IMR-90 (cell line): ENCODE results near the gene MLKL. TPM values are rescaled to one million over a fixed set of nuclear protein-coding genes. Genes with fewer than 3 reads are reported as not detected.

Source experiments
- ATAC-seq: fragments of 200-7000 bp; cut with Tn5 transposase; 2 replicates; pipeline ENCODE4 v1.9.1; 2020; ENCODE audit warnings: low read depth, mild to moderate bottlenecking, moderate library complexity
- BruUV-seq: library from RNA; stranded (reverse); fragments of 400-500 nt; replicated peaks from 2 replicates; lab custom pipeline; 2021; lab: Mats Ljungman, UMichigan
- CTCF ChIA-PET: fragments of 300-600 bp; formaldehyde crosslinking; extraction: SDS; loops from one replicate; lab custom pipeline; 2021; ENCODE audit warnings: antibody characterized with exemption; lab: Yijun Ruan, JAX
- POLR2A ChIA-PET: fragments of 300-600 bp; sonication (Branson Sonifier 250); formaldehyde crosslinking; loops from one replicate; lab custom pipeline; 2022; ENCODE audit warnings: antibody characterized with exemption; ENCODE audit not compliant: unreplicated experiment; lab: Charles Lee
- DNase-seq: peaks from one replicate; pipeline ENCODE4 v3.0.0; 2013
- H2AFZ ChIP-seq: replicated peaks from 2 replicates; pipeline ENCODE3; 2013; ENCODE audit warnings: low read length, mild to moderate bottlenecking; ENCODE audit not compliant: poor library complexity
- H2AK5ac ChIP-seq: 2 replicates; pipeline ENCODE4 v1.6.1; 2013; ENCODE audit warnings: low read depth, low read length, inconsistent platforms
- H2AK9ac ChIP-seq: replicated peaks from 2 replicates; pipeline ENCODE3; 2013; ENCODE audit warnings: mild to moderate bottlenecking, low read depth, low read length, moderate library complexity; ENCODE audit not compliant: poor library complexity
- H2BK120ac ChIP-seq: 2 replicates; pipeline ENCODE4 v1.6.1; 2013; ENCODE audit warnings: low read depth, low read length, inconsistent platforms
- H2BK15ac ChIP-seq: 3 replicates; pipeline ENCODE4 v1.6.1; 2013; ENCODE audit warnings: low read depth, low read length, inconsistent platforms
- H2BK20ac ChIP-seq: 2 replicates; pipeline ENCODE4 v1.6.1; 2013; ENCODE audit warnings: low read depth, mild to moderate bottlenecking, inconsistent platforms, low read length, moderate library complexity
- H2BK5ac ChIP-seq: 2 replicates; pipeline ENCODE4 v1.6.1; 2013; ENCODE audit warnings: mild to moderate bottlenecking, low read depth, low read length, inconsistent platforms; ENCODE audit not compliant: poor library complexity, severe bottlenecking
- H3K14ac ChIP-seq: replicated peaks from 2 replicates; pipeline ENCODE4 v1.6.1; 2013; ENCODE audit warnings: low read depth, low read length, inconsistent platforms
- H3K18ac ChIP-seq: 2 replicates; pipeline ENCODE4 v1.6.1; 2013; ENCODE audit warnings: low read depth, low read length, control low read depth
- H3K23ac ChIP-seq: 2 replicates; pipeline ENCODE4 v1.6.1; 2013; ENCODE audit warnings: low read depth, low read length, inconsistent platforms
- H3K27ac ChIP-seq: 2 replicates; pipeline ENCODE4 v1.5.1; 2013; ENCODE audit warnings: mild to moderate bottlenecking, control low read depth, low read length; ENCODE audit not compliant: insufficient read depth
- H3K27me3 ChIP-seq: 2 replicates; pipeline ENCODE4 v1.6.1; 2013; ENCODE audit warnings: low read length; ENCODE audit not compliant: control insufficient read depth, insufficient read depth
- H3K36me3 ChIP-seq: 2 replicates; pipeline ENCODE4 v1.6.1; 2013; ENCODE audit warnings: low read length, mixed read lengths; ENCODE audit not compliant: control insufficient read depth, insufficient read depth
- H3K4ac ChIP-seq: 2 replicates; pipeline ENCODE4 v1.6.1; 2013; ENCODE audit warnings: low read depth, low read length, inconsistent platforms
- H3K4me1 ChIP-seq: 2 replicates; pipeline ENCODE4 v1.6.1; 2013; ENCODE audit warnings: low read length, mixed read lengths; ENCODE audit not compliant: control insufficient read depth, insufficient read depth
- H3K4me2 ChIP-seq: 2 replicates; pipeline ENCODE4 v1.6.1; 2013; ENCODE audit warnings: low read depth, mild to moderate bottlenecking, control low read depth, low read length, moderate library complexity
- H3K4me3 ChIP-seq: 2 replicates; pipeline ENCODE4 v1.5.1; 2013; ENCODE audit warnings: low read depth, mild to moderate bottlenecking, control low read depth, low read length, moderate library complexity; ENCODE audit not compliant: insufficient read depth
- H3K56ac ChIP-seq: 2 replicates; pipeline ENCODE4 v1.6.1; 2013; ENCODE audit warnings: low read length, inconsistent platforms; ENCODE audit not compliant: insufficient read depth; ENCODE audit errors: extremely low read depth
- H3K79me1 ChIP-seq, 2 experiments: 2 replicates each; pipeline ENCODE4 v1.6.1; 2013; ENCODE audit warnings: low read length in 2 of 2, inconsistent platforms in 1 of 2, low read depth in 1 of 2
- H3K9ac ChIP-seq: 2 replicates; pipeline ENCODE4 v1.6.1; 2013; ENCODE audit warnings: low read depth, low read length, control low read depth
- H3K9me1 ChIP-seq: 2 replicates; pipeline ENCODE4 v1.6.1; 2013; ENCODE audit warnings: low read length, inconsistent platforms; ENCODE audit not compliant: insufficient read depth
- H3K9me3 ChIP-seq: 2 replicates; pipeline ENCODE4 v1.6.1; 2013; ENCODE audit warnings: low read length; ENCODE audit not compliant: control insufficient read depth, insufficient read depth
- H4K20me1 ChIP-seq: 2 replicates; pipeline ENCODE4 v1.6.1; 2013; ENCODE audit warnings: low read length, inconsistent platforms; ENCODE audit not compliant: insufficient read depth
- H4K5ac ChIP-seq: 2 replicates; pipeline ENCODE4 v1.6.1; 2013; ENCODE audit warnings: mild to moderate bottlenecking, low read depth, low read length, control low read depth
- H4K8ac ChIP-seq, 2 experiments: 2 replicates each; pipeline ENCODE4 v1.6.1; 2013; ENCODE audit warnings: low read depth in 2 of 2, low read length in 2 of 2, control low read depth in 1 of 2, inconsistent platforms in 1 of 2
- H4K91ac ChIP-seq: 2 replicates; pipeline ENCODE4 v1.6.1; 2013; ENCODE audit warnings: low read depth, low read length, inconsistent platforms; ENCODE audit not compliant: insufficient read depth
- BHLHE40 ChIP-seq: fragments of 150-350 bp; IDR thresholded peaks from 2 replicates; pipeline ENCODE4 v1.6.1; 2016; ENCODE audit warnings: mild to moderate bottlenecking, low read depth, low read length
- CEBPB ChIP-seq: IDR thresholded peaks from 2 replicates; pipeline ENCODE4 v1.6.1; 2012; ENCODE audit warnings: low read depth, low read length, improper control_type of control experiment
- CHD1 ChIP-seq: IDR thresholded peaks from 2 replicates; pipeline ENCODE4 v1.6.1; 2012; ENCODE audit warnings: low read depth, low read length, improper control_type of control experiment
- FOS ChIP-seq: fragments of 150-350 bp; IDR thresholded peaks from 2 replicates; pipeline ENCODE4 v1.6.1; 2016; ENCODE audit warnings: low read depth, low read length
- MAFK ChIP-seq: IDR thresholded peaks from 2 replicates; pipeline ENCODE4 v1.6.1; 2012; ENCODE audit warnings: low read depth, low read length, improper control_type of control experiment
- MAZ ChIP-seq: IDR thresholded peaks from 2 replicates; pipeline ENCODE4 v1.6.1; 2012; ENCODE audit warnings: low read depth, mild to moderate bottlenecking, low read length, improper control_type of control experiment, moderate library complexity, borderline replicate concordance
- MXI1 ChIP-seq: IDR thresholded peaks from 2 replicates; pipeline ENCODE4 v1.6.1; 2012; ENCODE audit warnings: low read depth, mild to moderate bottlenecking, low read length, moderate library complexity, borderline replicate concordance
- NFE2L2 ChIP-seq: fragments of 150-350 bp; IDR thresholded peaks from 2 replicates; pipeline ENCODE4 v1.6.1; 2016; ENCODE audit warnings: low read depth, mild to moderate bottlenecking, low read length
- POLR2A ChIP-seq: IDR thresholded peaks from 2 replicates; pipeline ENCODE4 v1.6.1; 2012; ENCODE audit warnings: mild to moderate bottlenecking, low read depth, low read length
- RAD21 ChIP-seq: IDR thresholded peaks from 2 replicates; pipeline ENCODE4 v1.6.1; 2012; ENCODE audit warnings: low read length, improper control_type of control experiment
- RCOR1 ChIP-seq: IDR thresholded peaks from 2 replicates; pipeline ENCODE4 v1.6.1; 2012; ENCODE audit warnings: mild to moderate bottlenecking, low read length, improper control_type of control experiment; ENCODE audit not compliant: insufficient replicate concordance
- RFX5 ChIP-seq: IDR thresholded peaks from 2 replicates; pipeline ENCODE4 v1.8.0; 2012; ENCODE audit warnings: low read depth, mild to moderate bottlenecking, low read length, moderate library complexity
- SMC3 ChIP-seq: fragments of 150-350 bp; IDR thresholded peaks from 2 replicates; pipeline ENCODE4 v1.6.1; 2016; ENCODE audit warnings: low read depth, mild to moderate bottlenecking, antibody characterized with exemption, low read length, moderate library complexity
- WGBS, 2 experiments: methylation state at CpG; one replicate each; pipeline versions ENCODE4 v1.1.5 to v1.1.7; 2013; ENCODE audit warnings: missing lambda C conversion rate in 2 of 2; ENCODE audit not compliant: insufficient read length in 1 of 2; ENCODE audit errors: extremely low coverage in 2 of 2; 5-methylcytosine and 5-hydroxymethylcytosine counted together
- dilution Hi-C: fragments of 300-500 bp; cut with HindIII; formaldehyde crosslinking; loops from one replicate; pipeline ENCODE4 v1.14.3; 2018; ENCODE audit warnings: low sequenced_read_pairs; ENCODE audit not compliant: unreplicated experiment
- in situ Hi-C: fragments of 300-500 bp; cut with MboI; formaldehyde crosslinking; loops from 3 replicates; pipeline ENCODE4 v1.14.3; 2019; ENCODE audit warnings: low sequenced_read_pairs, inconsistent platforms, mixed read lengths
- intact Hi-C: fragments of 100-400 bp; cut with micrococcal nuclease; formaldehyde crosslinking; loops from 2 replicates; pipeline ENCODE4 v1.10.0; 2022
- polyA plus RNA-seq, 3 experiments: library from polyadenylated mRNA; depleted of rRNA; stranded (reverse); fragments of >200 nt; gene quantifications; 2 replicates each; pipeline ENCODE4 v1.2.3, GENCODE V29; 2012; ENCODE audit warnings: low replicate concordance in 1 of 3
- total RNA-seq: library from RNA; depleted of rRNA; stranded (reverse); fragments of >200 nt; gene quantifications from 2 replicates; pipeline ENCODE4 v1.2.3, GENCODE V29; 2012
- TF ChIP-seq, protein P1 (sequence below): fragments of 150-350 bp; IDR thresholded peaks from 2 replicates; pipeline ENCODE4 v1.6.1; 2016; ENCODE audit warnings: low read depth, mild to moderate bottlenecking, low read length, moderate library complexity, borderline replicate concordance
- TF ChIP-seq, protein P2 (sequence below): fragments of 150-350 bp; IDR thresholded peaks from 2 replicates; pipeline ENCODE4 v1.6.1; 2017; ENCODE audit warnings: mild to moderate bottlenecking, antibody characterized with exemption, low read length, low read depth
- TF ChIP-seq, protein P3 (sequence below): conservative IDR thresholded peaks from 2 replicates; pipeline ENCODE4 v1.5.1; 2012; ENCODE audit warnings: mild to moderate bottlenecking, low read depth, low read length, improper control_type of control experiment

The MLKL gene
- total and polyA plus RNA-seq, 2 of the 4 experiments (the other 2 are of a cell fraction), result 3.6 to 4.5 TPM

GRCh38 chr16:74698222-74698621 lies 2.4 kb downstream of the MLKL start:
- dilution Hi-C loops (no loop called here), in situ Hi-C loops (no loop called here), intact Hi-C loops (no loop called here)
- Histone ChIP-seq H3K56ac (no peak overlapping the region), H4K5ac (no peak overlapping the region), H3K14ac (peak overlapping the region; percentile 30; the same call in 1 of the 2 replicates), H2BK15ac (no peak overlapping the region), H3K4me3 (no peak overlapping the region), H2AFZ (no peak overlapping the region), H3K4me2 (peak overlapping the region; percentile 48; the same call in 1 of the 2 replicates), H2BK5ac (no peak overlapping the region), H3K79me1 (peaks cover 7 to 14% of the 10 kb centered on the region in 2 experiments; a peak in 3 of 4 replicates), H3K27me3 (no peaks in the 10 kb centered on the region), H2BK120ac (no peak overlapping the region), H3K9me3 (no peaks in the 10 kb centered on the region), H4K20me1 (no peaks in the 10 kb centered on the region), H4K8ac (no peak overlapping the region), H3K36me3 (0 out of 2 replicates have a peak, but pooled peaks cover 1% of the 10 kb centered on the region), H3K4me1 (no peaks in the 10 kb centered on the region), H3K23ac (peak overlapping the region; percentile 46; the same call in 1 of the 2 replicates), H2AK9ac (no peak overlapping the region), H3K27ac (no peak overlapping the region), H3K4ac (no peak overlapping the region; the same call in 1 of the 2 replicates), H3K9ac (no peak overlapping the region), H2BK20ac (no peak overlapping the region), H3K18ac (no peak overlapping the region), H4K91ac (no peak overlapping the region), H3K9me1 (0 out of 2 replicates have a peak, but pooled peaks cover 3% of the 10 kb centered on the region), H2AK5ac (no peak overlapping the region)
- ChIA-PET CTCF (interaction anchor here (0.5 to 1.7 kb wide), 2 partner anchors 11 to 164 kb away, joined by 4 to 5 read pairs; no protein-coding TSS in a partner anchor), POLR2A (no interaction called here)
- WGBS, 2 experiments, result 100% methylated on average over 1 of the region's 4 CpGs; no CpG with 5 or more reads in 1 of the 2 experiments
- TF ChIP-seq, protein P1, sequence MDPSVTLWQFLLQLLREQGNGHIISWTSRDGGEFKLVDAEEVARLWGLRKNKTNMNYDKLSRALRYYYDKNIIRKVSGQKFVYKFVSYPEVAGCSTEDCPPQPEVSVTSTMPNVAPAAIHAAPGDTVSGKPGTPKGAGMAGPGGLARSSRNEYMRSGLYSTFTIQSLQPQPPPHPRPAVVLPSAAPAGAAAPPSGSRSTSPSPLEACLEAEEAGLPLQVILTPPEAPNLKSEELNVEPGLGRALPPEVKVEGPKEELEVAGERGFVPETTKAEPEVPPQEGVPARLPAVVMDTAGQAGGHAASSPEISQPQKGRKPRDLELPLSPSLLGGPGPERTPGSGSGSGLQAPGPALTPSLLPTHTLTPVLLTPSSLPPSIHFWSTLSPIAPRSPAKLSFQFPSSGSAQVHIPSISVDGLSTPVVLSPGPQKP, result no peak
- no peak for TF ChIP-seq MXI1
- no peak for TF ChIP-seq MAZ
- no peak for TF ChIP-seq CHD1
- no peak for TF ChIP-seq CEBPB
- TF ChIP-seq NFE2L2, result no peak
- no peak for TF ChIP-seq SMC3
- TF ChIP-seq FOS, result no peak
- no peak for TF ChIP-seq MAFK
- TF ChIP-seq, protein P2, sequence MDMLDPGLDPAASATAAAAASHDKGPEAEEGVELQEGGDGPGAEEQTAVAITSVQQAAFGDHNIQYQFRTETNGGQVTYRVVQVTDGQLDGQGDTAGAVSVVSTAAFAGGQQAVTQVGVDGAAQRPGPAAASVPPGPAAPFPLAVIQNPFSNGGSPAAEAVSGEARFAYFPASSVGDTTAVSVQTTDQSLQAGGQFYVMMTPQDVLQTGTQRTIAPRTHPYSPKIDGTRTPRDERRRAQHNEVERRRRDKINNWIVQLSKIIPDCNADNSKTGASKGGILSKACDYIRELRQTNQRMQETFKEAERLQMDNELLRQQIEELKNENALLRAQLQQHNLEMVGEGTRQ, result no peak
- TF ChIP-seq RAD21, result no peak
- TF ChIP-seq BHLHE40, result no peak
- TF ChIP-seq, protein P3, sequence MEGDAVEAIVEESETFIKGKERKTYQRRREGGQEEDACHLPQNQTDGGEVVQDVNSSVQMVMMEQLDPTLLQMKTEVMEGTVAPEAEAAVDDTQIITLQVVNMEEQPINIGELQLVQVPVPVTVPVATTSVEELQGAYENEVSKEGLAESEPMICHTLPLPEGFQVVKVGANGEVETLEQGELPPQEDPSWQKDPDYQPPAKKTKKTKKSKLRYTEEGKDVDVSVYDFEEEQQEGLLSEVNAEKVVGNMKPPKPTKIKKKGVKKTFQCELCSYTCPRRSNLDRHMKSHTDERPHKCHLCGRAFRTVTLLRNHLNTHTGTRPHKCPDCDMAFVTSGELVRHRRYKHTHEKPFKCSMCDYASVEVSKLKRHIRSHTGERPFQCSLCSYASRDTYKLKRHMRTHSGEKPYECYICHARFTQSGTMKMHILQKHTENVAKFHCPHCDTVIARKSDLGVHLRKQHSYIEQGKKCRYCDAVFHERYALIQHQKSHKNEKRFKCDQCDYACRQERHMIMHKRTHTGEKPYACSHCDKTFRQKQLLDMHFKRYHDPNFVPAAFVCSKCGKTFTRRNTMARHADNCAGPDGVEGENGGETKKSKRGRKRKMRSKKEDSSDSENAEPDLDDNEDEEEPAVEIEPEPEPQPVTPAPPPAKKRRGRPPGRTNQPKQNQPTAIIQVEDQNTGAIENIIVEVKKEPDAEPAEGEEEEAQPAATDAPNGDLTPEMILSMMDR, result no peak
- no peak for TF ChIP-seq POLR2A
- TF ChIP-seq RFX5, result no peak
- no peak for TF ChIP-seq RCOR1
- DNase-seq, result peak; percentile 8
- BruUV-seq, result no TSS peak
- ATAC-seq, result no peak
